ENCODE results near the gene LCE1E.

DNA sequence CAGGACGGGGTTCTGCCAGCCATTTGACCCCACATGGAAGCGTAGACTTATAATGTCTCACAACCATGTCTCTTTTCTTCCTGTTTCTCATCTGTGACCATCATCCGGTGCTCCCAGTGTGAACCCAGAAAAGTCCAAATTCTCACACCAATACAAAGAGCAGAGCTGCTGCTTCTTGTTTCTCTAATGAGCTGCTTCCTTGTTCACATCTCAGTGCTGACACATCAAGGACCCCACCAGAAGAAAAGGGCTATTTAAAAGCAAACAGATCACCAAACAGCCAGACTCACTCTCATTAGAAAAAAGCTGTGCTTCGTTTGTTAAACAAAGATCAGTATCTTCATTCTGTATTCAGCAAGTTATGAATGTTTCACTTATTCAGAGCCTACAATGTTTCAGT lies 9.6 kb downstream of the LCE1E start:
- TF ChIP-seq, protein P1, sequence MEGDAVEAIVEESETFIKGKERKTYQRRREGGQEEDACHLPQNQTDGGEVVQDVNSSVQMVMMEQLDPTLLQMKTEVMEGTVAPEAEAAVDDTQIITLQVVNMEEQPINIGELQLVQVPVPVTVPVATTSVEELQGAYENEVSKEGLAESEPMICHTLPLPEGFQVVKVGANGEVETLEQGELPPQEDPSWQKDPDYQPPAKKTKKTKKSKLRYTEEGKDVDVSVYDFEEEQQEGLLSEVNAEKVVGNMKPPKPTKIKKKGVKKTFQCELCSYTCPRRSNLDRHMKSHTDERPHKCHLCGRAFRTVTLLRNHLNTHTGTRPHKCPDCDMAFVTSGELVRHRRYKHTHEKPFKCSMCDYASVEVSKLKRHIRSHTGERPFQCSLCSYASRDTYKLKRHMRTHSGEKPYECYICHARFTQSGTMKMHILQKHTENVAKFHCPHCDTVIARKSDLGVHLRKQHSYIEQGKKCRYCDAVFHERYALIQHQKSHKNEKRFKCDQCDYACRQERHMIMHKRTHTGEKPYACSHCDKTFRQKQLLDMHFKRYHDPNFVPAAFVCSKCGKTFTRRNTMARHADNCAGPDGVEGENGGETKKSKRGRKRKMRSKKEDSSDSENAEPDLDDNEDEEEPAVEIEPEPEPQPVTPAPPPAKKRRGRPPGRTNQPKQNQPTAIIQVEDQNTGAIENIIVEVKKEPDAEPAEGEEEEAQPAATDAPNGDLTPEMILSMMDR (IDR thresholded peaks at IDR 0.05; ENCODE audit: insufficient read depth, low read length) = no peak
- TF ChIP-seq POLR2AphosphoS5 (IDR thresholded peaks at IDR 0.05; ENCODE audit: low read depth) (no peak), GABPA (IDR thresholded peaks at IDR 0.05; ENCODE audit: low read depth) (no peak)
- TF ChIP-seq, protein P2, sequence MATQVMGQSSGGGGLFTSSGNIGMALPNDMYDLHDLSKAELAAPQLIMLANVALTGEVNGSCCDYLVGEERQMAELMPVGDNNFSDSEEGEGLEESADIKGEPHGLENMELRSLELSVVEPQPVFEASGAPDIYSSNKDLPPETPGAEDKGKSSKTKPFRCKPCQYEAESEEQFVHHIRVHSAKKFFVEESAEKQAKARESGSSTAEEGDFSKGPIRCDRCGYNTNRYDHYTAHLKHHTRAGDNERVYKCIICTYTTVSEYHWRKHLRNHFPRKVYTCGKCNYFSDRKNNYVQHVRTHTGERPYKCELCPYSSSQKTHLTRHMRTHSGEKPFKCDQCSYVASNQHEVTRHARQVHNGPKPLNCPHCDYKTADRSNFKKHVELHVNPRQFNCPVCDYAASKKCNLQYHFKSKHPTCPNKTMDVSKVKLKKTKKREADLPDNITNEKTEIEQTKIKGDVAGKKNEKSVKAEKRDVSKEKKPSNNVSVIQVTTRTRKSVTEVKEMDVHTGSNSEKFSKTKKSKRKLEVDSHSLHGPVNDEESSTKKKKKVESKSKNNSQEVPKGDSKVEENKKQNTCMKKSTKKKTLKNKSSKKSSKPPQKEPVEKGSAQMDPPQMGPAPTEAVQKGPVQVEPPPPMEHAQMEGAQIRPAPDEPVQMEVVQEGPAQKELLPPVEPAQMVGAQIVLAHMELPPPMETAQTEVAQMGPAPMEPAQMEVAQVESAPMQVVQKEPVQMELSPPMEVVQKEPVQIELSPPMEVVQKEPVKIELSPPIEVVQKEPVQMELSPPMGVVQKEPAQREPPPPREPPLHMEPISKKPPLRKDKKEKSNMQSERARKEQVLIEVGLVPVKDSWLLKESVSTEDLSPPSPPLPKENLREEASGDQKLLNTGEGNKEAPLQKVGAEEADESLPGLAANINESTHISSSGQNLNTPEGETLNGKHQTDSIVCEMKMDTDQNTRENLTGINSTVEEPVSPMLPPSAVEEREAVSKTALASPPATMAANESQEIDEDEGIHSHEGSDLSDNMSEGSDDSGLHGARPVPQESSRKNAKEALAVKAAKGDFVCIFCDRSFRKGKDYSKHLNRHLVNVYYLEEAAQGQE (IDR thresholded peaks at IDR 0.05; ENCODE audit: insufficient replicate concordance, low read depth) = no peak
